Gastroesophageal sphincter (tissue), 3 donors: ENCODE measurements around the gene KIAA0586.

ENCODE experiments used
- CTCF ChIP-seq, 4 experiments: fragments of 200-600 bp in 2 of 4; fragments of 450-650 bp in 2 of 4; sonication (generic) in 1 of 4; IDR thresholded peaks; one replicate each; pipeline ENCODE4 v1.5.1; 2017 to 2019; ENCODE audit warnings: antibody characterized with exemption in 4 of 4, mild to moderate bottlenecking in 2 of 4, moderate library complexity in 2 of 4
- POLR2A ChIP-seq, 2 donors: fragments of 450-650 bp; IDR thresholded peaks; one replicate each; pipeline ENCODE4 v1.6.1; 2017; ENCODE audit warnings: antibody characterized with exemption in 2 of 2, mild to moderate bottlenecking in 2 of 2, moderate library complexity in 1 of 2
- POLR2AphosphoS5 ChIP-seq: sonication (generic); formaldehyde crosslinking; IDR thresholded peaks from one replicate; pipeline ENCODE4 v1.6.1; 2017; ENCODE audit warnings: antibody characterized with exemption

GRCh38 chr14:58541633-58542022 lies 114.1 kb downstream of the KIAA0586 start:
- TF ChIP-seq POLR2A (IDR thresholded peaks at IDR 0.05): no peak
- TF ChIP-seq CTCF (IDR thresholded peaks at IDR 0.05): no peak
- no peak for TF ChIP-seq POLR2AphosphoS5
